ENCODE results near the gene PLAAT5. TPM values are rescaled to one million over a fixed set of nuclear protein-coding genes. Genes with fewer than 3 reads are reported as not detected.
"Not testable (repeated sequence)": the region's sequence is repeated elsewhere in the genome, so short reads cannot be mapped to it uniquely, and the experiment has no call there.

Gene PLAAT5
- total and polyA plus RNA-seq, 2 donors = 1.9 to 4.3 TPM

DNA sequence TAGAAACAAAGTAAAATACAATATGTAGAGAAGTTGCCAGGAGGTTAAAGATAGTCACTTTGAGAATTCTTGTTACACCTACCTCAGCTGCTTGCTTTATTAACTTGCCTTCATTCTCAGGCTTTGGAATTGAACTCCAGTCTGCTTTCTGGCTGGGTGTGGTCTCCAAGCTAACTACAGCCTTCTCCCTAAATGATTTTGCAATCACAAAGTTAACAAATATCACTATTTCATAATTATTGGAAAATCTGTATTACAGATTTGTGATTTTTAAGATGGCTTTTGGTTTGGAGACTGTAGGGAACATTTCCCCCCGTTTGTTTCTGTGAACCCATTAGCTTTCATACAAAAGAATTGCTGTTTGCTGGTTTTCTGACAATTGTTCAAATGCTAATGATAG is 2.2 kb downstream of the PLAAT5 start:
- no peak for DNase-seq (ENCODE audit: extremely low spot score)
- no peak overlapping the region for H3K27ac ChIP-seq (ENCODE audit: low read depth)

DNA sequence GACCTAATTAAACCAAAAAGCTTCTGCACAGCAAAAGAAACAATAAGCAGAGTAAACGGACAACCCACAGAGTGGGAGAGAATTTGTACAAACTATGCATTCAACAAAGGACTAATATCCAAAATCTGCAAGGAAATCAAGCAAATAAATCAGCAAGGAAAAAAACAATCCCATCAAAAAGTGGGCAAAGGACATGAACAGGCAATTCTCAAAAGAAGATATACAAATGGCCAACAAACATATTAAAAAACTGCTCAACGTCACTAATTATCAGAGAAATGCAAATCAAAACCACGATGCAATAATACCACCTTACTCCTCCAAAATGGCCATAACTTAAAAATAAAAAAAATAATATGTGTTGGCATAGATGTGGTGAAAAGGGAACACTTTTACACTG is 5.2 kb downstream of the PLAAT5 start:
- Histone ChIP-seq H3K4me3 (ENCODE audit: low read depth, low read length) (no peak overlapping the region), H3K27ac (ENCODE audit: low read depth) (no peak overlapping the region), H3K36me3 (ENCODE audit: insufficient read depth) (no peaks in the 10 kb centered on the region), H3K4me1 (ENCODE audit: insufficient read depth) (no peaks in the 10 kb centered on the region)
- no peak for DNase-seq (ENCODE audit: extremely low spot score)
- WGBS = 88% methylated on average over 3 of the region's 3 CpGs

More for the DNA sequence above, 2.2 kb downstream of the PLAAT5 start:
- Histone ChIP-seq H3K36me3 (ENCODE audit: insufficient read depth) (no peaks in the 10 kb centered on the region), H3K4me3 (ENCODE audit: low read depth, low read length) (no peak overlapping the region), H3K4me1 (ENCODE audit: insufficient read depth) (no peaks in the 10 kb centered on the region)
- WGBS = 78% methylated on average over 1 of the region's 1 CpG

- no peak overlapping the region for H3K27ac ChIP-seq (ENCODE audit: low read depth)
- WGBS = 71% methylated on average over 6 of the region's 6 CpGs
- no peaks in the 10 kb centered on the region for H3K36me3 ChIP-seq (ENCODE audit: insufficient read depth)
- DNase-seq (ENCODE audit: extremely low spot score) = no peak
- H3K4me3 ChIP-seq (ENCODE audit: low read depth, low read length) = no peak overlapping the region
- no peaks in the 10 kb centered on the region for H3K4me1 ChIP-seq (ENCODE audit: insufficient read depth)
Measured at GRCh38 chr11:63480039-63480438, 10.9 kb downstream of the PLAAT5 start.

DNA sequence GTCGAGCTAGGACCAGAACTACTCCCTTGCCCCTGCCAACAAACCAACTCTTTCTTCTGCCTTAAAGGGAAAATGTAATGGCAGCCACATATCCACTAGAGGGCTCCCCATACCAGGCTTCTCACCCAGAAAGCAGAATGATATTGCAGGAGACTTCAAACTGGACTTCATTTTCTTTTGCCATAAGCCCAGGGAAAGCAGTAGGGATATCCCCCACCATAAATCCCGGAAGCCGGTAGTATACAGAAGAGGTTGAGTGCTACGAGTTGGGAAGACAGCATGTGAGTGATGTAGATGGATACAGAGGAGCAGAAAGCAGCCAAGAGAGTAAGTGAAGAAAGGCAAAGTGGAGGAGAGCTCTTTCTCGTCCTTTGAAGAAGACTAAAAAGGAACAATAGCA is 12.1 kb downstream of the PLAAT5 start:
- peak; percentile 43 for DNase-seq (ENCODE audit: extremely low spot score)
- Histone ChIP-seq H3K4me1 (ENCODE audit: insufficient read depth) (no peaks in the 10 kb centered on the region), H3K36me3 (ENCODE audit: insufficient read depth) (no peaks in the 10 kb centered on the region), H3K27ac (ENCODE audit: low read depth) (no peak overlapping the region), H3K4me3 (ENCODE audit: low read depth, low read length) (no peak overlapping the region)
- 17% methylated on average over 5 of the region's 5 CpGs for WGBS

GRCh38 chr11:63476618-63477017 is 14.3 kb downstream of the PLAAT5 start:
- H3K27ac ChIP-seq (ENCODE audit: low read depth) = no peak overlapping the region
- H3K4me3 ChIP-seq (ENCODE audit: low read depth, low read length) = no peak overlapping the region
- no peak for DNase-seq (ENCODE audit: extremely low spot score)
- no peaks in the 10 kb centered on the region for H3K36me3 ChIP-seq (ENCODE audit: insufficient read depth)
- no peaks in the 10 kb centered on the region for H3K4me1 ChIP-seq (ENCODE audit: insufficient read depth)

DNA sequence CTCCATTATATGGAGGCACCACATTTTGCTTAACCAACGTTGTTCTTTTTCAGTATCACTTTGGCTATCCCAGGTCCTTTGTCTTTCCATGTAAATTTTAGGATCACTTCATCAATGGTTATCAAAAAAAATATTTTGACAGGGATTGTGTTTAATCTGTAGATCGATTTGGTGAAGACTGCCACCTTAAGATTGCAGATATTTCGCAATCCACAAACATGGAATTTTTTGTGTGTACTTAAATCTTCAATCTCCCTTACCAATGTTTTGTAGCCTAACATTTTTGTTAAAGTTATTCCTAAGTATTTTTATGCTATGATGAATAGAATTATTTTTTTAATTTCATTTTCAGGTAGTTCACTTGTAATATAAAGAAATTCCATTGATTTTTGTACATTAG is 18.6 kb downstream of the PLAAT5 start:
- no peak overlapping the region for H3K27ac ChIP-seq (ENCODE audit: low read depth)
- DNase-seq (ENCODE audit: extremely low spot score) = no peak
- no peaks in the 10 kb centered on the region for H3K36me3 ChIP-seq (ENCODE audit: insufficient read depth)
- 83% methylated on average over 3 of the region's 3 CpGs for WGBS
- no peaks in the 10 kb centered on the region for H3K4me1 ChIP-seq (ENCODE audit: insufficient read depth)
- no peak overlapping the region for H3K4me3 ChIP-seq (ENCODE audit: low read depth, low read length)

DNA sequence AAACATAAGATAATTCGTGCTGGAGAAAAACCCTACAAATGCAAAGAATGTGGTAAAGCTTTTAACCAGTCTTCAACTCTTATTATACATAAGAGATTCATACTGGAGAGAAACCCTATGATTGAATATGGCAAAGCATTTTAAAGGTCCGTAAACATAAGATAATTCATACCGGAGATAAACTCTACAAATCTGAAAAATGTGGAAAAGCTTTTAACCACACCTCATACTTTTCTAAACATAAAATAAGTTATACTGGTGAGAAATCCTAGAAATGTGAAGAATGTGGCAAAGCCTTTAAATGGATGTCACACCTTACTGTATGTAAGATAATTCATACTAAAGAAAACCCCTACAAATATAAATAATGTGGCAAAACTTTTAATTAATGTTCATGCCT is 20.7 kb downstream of the PLAAT5 start:
- no peak for DNase-seq (ENCODE audit: extremely low spot score)
- WGBS = 28% methylated on average over 3 of the region's 3 CpGs
- no peaks in the 10 kb centered on the region for H3K36me3 ChIP-seq (ENCODE audit: insufficient read depth)
- H3K4me1 ChIP-seq (ENCODE audit: insufficient read depth) = no peaks in the 10 kb centered on the region
- H3K27ac ChIP-seq (ENCODE audit: low read depth) = no peak overlapping the region
- no peak overlapping the region for H3K4me3 ChIP-seq (ENCODE audit: low read depth, low read length)

- no peak overlapping the region for H3K4me3 ChIP-seq (ENCODE audit: low read depth, low read length)
- no peak for DNase-seq (ENCODE audit: extremely low spot score)
- H3K27ac ChIP-seq (ENCODE audit: low read depth) = no peak overlapping the region
- no peaks in the 10 kb centered on the region for H3K36me3 ChIP-seq (ENCODE audit: insufficient read depth)
- no peaks in the 10 kb centered on the region for H3K4me1 ChIP-seq (ENCODE audit: insufficient read depth)
Measured at GRCh38 chr11:63462137-63462536, 28.8 kb downstream of the PLAAT5 start.

GRCh38 chr11:63459586-63459985 is 31.4 kb downstream of the PLAAT5 start:
- Histone ChIP-seq H3K4me3 (ENCODE audit: low read depth, low read length) (no peak overlapping the region), H3K4me1 (ENCODE audit: insufficient read depth) (no peaks in the 10 kb centered on the region), H3K36me3 (ENCODE audit: insufficient read depth) (no peaks in the 10 kb centered on the region), H3K27ac (ENCODE audit: low read depth) (no peak overlapping the region)
- no peak for DNase-seq (ENCODE audit: extremely low spot score)
- WGBS = 54% methylated on average over 6 of the region's 6 CpGs

DNA sequence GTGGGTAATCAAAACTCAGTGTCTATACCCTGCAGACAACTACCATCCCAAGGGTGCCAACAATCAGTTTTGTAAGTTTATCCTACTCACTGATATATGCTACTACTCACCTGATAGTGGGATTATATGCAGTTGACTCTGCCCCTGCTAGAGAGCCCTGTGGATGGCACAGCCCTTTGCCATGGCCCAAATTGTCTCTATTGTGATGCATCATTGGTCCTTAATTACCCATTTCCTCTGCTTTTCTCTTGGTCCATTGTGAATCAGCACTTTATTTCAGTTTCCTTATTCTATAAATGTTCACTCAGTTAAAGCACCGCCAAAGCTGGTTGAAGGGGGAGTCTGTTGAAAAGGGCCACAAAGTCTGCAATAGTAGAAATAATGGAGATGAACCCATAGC is 42.3 kb downstream of the PLAAT5 start:
- H3K4me3 ChIP-seq (ENCODE audit: low read depth, low read length) = no peak overlapping the region
- DNase-seq (ENCODE audit: extremely low spot score) = no peak
- H3K36me3 ChIP-seq (ENCODE audit: insufficient read depth) = no peaks in the 10 kb centered on the region
- H3K4me1 ChIP-seq (ENCODE audit: insufficient read depth) = no peaks in the 10 kb centered on the region
- 38% methylated on average over 1 of the region's 1 CpG for WGBS
- no peak overlapping the region for H3K27ac ChIP-seq (ENCODE audit: low read depth)

GRCh38 chr11:63445720-63446119 is 45.2 kb downstream of the PLAAT5 start:
- no peak overlapping the region for H3K27ac ChIP-seq (ENCODE audit: low read depth)
- no peak overlapping the region for H3K4me3 ChIP-seq (ENCODE audit: low read depth, low read length)
- H3K36me3 ChIP-seq (ENCODE audit: insufficient read depth) = no peaks in the 10 kb centered on the region
- DNase-seq (ENCODE audit: extremely low spot score) = no peak
- no peaks in the 10 kb centered on the region for H3K4me1 ChIP-seq (ENCODE audit: insufficient read depth)

DNA sequence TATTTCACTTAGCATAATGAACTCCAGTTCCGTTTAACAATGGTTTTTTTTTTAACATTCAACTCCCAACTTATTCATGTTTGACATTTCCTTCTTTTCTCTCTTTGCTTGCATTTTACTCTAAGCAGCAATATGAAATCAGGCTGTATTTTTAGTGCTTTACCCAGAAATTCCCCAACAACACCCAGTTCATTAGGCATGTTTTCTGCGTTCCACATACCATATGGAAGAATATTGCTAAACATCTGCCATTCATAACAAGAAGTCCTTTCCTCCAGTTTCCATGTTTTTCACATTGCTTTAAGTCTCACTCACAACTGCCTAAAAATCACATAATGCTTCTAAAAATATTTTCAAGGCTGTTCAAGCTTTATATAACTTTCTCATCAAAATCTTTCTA is 45.8 kb downstream of the PLAAT5 start:
- DNase-seq (ENCODE audit: extremely low spot score) = no peak
- Histone ChIP-seq H3K36me3 (ENCODE audit: insufficient read depth) (no peaks in the 10 kb centered on the region), H3K4me3 (ENCODE audit: low read depth, low read length) (no peak overlapping the region), H3K27ac (ENCODE audit: low read depth) (no peak overlapping the region), H3K4me1 (ENCODE audit: insufficient read depth) (no peaks in the 10 kb centered on the region)
- WGBS = 73% methylated on average over 2 of the region's 2 CpGs

DNA sequence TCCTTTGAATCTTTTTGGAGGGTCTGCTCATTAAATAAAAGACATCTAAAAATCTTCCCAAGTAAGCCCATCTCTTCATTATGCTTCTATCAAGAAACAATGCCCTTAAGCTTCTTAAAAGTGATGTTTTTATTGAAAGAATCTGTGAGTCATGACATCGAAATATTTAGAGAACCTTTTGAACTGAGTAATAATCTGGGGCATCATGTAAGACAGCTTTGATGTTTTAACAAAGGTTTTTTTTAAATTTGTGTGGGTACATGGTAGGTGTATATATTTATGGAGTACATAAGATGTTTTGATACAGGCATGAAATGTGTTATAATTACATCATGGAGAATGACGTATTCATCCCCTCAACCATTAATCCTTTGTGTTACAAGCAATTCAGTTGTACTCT is 46.8 kb downstream of the PLAAT5 start:
- 73% methylated on average over 2 of the region's 2 CpGs for WGBS
- Histone ChIP-seq H3K36me3 (ENCODE audit: insufficient read depth) (no peaks in the 10 kb centered on the region), H3K4me1 (ENCODE audit: insufficient read depth) (no peaks in the 10 kb centered on the region), H3K4me3 (ENCODE audit: low read depth, low read length) (no peak overlapping the region), H3K27ac (ENCODE audit: low read depth) (no peak overlapping the region)
- no peak for DNase-seq (ENCODE audit: extremely low spot score)

GRCh38 chr11:63443714-63444113 is 47.3 kb downstream of the PLAAT5 start:
- H3K4me1 ChIP-seq (ENCODE audit: insufficient read depth) = no peaks in the 10 kb centered on the region
- no peak for DNase-seq (ENCODE audit: extremely low spot score)
- H3K36me3 ChIP-seq (ENCODE audit: insufficient read depth) = no peaks in the 10 kb centered on the region
- no peak overlapping the region for H3K27ac ChIP-seq (ENCODE audit: low read depth)
- 68% methylated on average over 1 of the region's 1 CpG for WGBS
- no peak overlapping the region for H3K4me3 ChIP-seq (ENCODE audit: low read depth, low read length)

DNA sequence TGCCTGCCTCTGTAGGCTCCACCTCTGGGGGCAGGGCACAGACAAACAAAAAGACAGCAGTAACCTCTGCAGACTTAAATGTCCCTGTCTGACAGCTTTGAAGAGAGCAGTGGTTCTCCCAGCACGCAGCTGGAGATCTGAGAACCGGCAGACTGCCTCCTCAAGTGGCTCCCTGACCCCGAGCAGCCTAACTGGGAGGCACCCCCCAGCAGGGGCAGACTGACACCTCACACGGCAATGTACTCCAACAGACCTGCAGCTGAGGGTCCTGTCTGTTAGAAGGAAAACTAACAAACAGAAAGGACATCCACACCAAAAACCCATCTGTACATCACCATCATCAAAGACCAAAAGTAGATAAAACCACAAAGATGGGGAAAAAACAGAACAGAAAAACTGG is 55.1 kb downstream of the PLAAT5 start:
- not testable (repeated sequence) for H3K4me3 ChIP-seq (ENCODE audit: low read depth, low read length); DNase-seq (ENCODE audit: extremely low spot score); H3K36me3 ChIP-seq (ENCODE audit: insufficient read depth); H3K4me1 ChIP-seq (ENCODE audit: insufficient read depth); H3K27ac ChIP-seq (ENCODE audit: low read depth)
- 10% methylated on average over 4 of the region's 4 CpGs for WGBS
